Measurements from ENCODE around the gene PRDM5.

GRCh38 chr4:120658772-120659171, 263.8 kb downstream of the PRDM5 start:
- TF ChIP-seq MAX (IDR thresholded peaks at IDR 0.05; ENCODE audit: low read depth, low read length) (no peak), CTCF (IDR thresholded peaks at IDR 0.05; ENCODE audit: low read depth, low read length) (no peak), POLR2A (IDR thresholded peaks at IDR 0.05; ENCODE audit: extremely low read depth, insufficient read length) (no peak)

All from NB4 (cell line).